K562 (cell line): ENCODE data around the gene ELF1. TPM values are rescaled to one million over a fixed set of nuclear protein-coding genes. Genes with fewer than 3 reads are reported as not detected.
A peak's percentile ranks its signal among the peaks of the same experiment; 100 is the strongest.

Experiments
- ATAC-seq: fragments of 200-7000 bp; cut with Tn5 transposase; 3 replicates; pipeline ENCODE4 v1.9.1; 2020; ENCODE audit warnings: moderate library complexity
- BruUV-seq: library from RNA; stranded (reverse); fragments of 400-500 nt; replicated peaks from 2 replicates; lab custom pipeline; 2021; lab: Mats Ljungman, UMichigan
- CTCF ChIA-PET: fragments of 300-600 bp; formaldehyde crosslinking; extraction: SDS; loops from one replicate; lab custom pipeline; 2021; ENCODE audit warnings: low intra/inter-chr PET ratio; lab: Yijun Ruan, JAX
- POLR2A ChIA-PET: fragments of 300-600, 350-650 bp; sonication (Branson Sonifier 250); formaldehyde crosslinking; extraction: SDS; loops from one replicate; lab custom pipeline; 2021; ENCODE audit warnings: antibody characterized with exemption, inconsistent platforms; lab: Yijun Ruan, JAX
- DNase-seq, 4 experiments: peaks; one replicate each; pipeline versions ENCODE4 v3.0.0 to v3.0.0-alpha.2; 2011 to 2018; ENCODE audit warnings: low spot score in 3 of 4, mixed read lengths in 3 of 4; ENCODE audit errors: extremely low read depth in 1 of 4
- FAIRE-seq: peaks from 2 replicates; lab custom pipeline; 2011; peaks lifted over from hg19 to GRCh38; lab: Jason Lieb, UNC
- H2AFZ ChIP-seq: 2 replicates; pipeline ENCODE4 v1.6.0; 2011; ENCODE audit warnings: low read depth, low read length, control low read depth, inconsistent platforms
- H3K27ac ChIP-seq: fragments of 200-600 bp; 3 replicates; pipeline ENCODE4 v1.8.0; 2011; ENCODE audit warnings: low read depth, mild to moderate bottlenecking, control low read depth, inconsistent platforms, low read length, moderate library complexity, mixed read lengths; ENCODE audit errors: extremely low read depth
- H3K27me3 ChIP-seq, 2 experiments: fragments of 300-600 bp in 1 of 2; 2 replicates in 1 of 2; 3 replicates in 1 of 2; pipeline versions ENCODE4 v1.6.0 to v1.8.0; 2011; ENCODE audit warnings: inconsistent platforms in 2 of 2, low read length in 2 of 2, mild to moderate bottlenecking in 1 of 2, mixed read lengths in 1 of 2, moderate library complexity in 1 of 2; ENCODE audit not compliant: control insufficient read depth in 2 of 2, insufficient read depth in 2 of 2
- H3K36me3 ChIP-seq: fragments of 300-600 bp; 3 replicates; pipeline ENCODE4 v1.8.0; 2011; ENCODE audit warnings: mild to moderate bottlenecking, low read length, inconsistent platforms; ENCODE audit not compliant: control insufficient read depth, insufficient read depth
- H3K4me1 ChIP-seq, 2 experiments: fragments of 200-600 bp in 1 of 2; replicated peaks in 1 of 2; 2 replicates in 1 of 2; 3 replicates in 1 of 2; pipeline versions ENCODE4 v1.5.1 to v1.8.0; 2011; ENCODE audit warnings: inconsistent platforms in 2 of 2, low read length in 2 of 2, mild to moderate bottlenecking in 1 of 2, mixed read lengths in 1 of 2, moderate library complexity in 1 of 2; ENCODE audit not compliant: control insufficient read depth in 2 of 2, insufficient read depth in 2 of 2
- H3K4me2 ChIP-seq: 2 replicates; pipeline ENCODE4 v1.6.1; 2011; ENCODE audit warnings: low read length, control low read depth, inconsistent platforms, mixed read lengths; ENCODE audit not compliant: insufficient read depth
- H3K4me3 ChIP-seq: fragments of 200-600 bp; sonication (generic), shearing (Covaris generic); 2 replicates; pipeline ENCODE4 v1.5.1; 2016; ENCODE audit warnings: control low read depth, inconsistent platforms
- H3K79me2 ChIP-seq: fragments of 200-600 bp; 3 replicates; pipeline ENCODE4 v1.8.0; 2011; ENCODE audit warnings: low read length, inconsistent platforms; ENCODE audit not compliant: control insufficient read depth, insufficient read depth
- H3K9ac ChIP-seq, 2 experiments: 2 replicates each; pipeline versions ENCODE4 v1.6.0 to v1.6.1; 2011; ENCODE audit warnings: low read depth in 2 of 2, low read length in 2 of 2, control low read depth in 1 of 2, inconsistent platforms in 1 of 2, mild to moderate bottlenecking in 1 of 2, mixed read lengths in 1 of 2; ENCODE audit not compliant: insufficient read depth in 1 of 2
- H3K9me1 ChIP-seq: one replicate; pipeline ENCODE4 v1.6.0; 2011; ENCODE audit warnings: inconsistent platforms, mild to moderate bottlenecking, low read length, moderate library complexity; ENCODE audit not compliant: control insufficient read depth, insufficient read depth
- H3K9me3 ChIP-seq: replicated peaks from 2 replicates; pipeline ENCODE4 v1.5.1; 2011; ENCODE audit warnings: low read depth, low read length, inconsistent platforms; ENCODE audit not compliant: control insufficient read depth, insufficient read depth
- H4K20me1 ChIP-seq: replicated peaks from 2 replicates; pipeline ENCODE4 v1.6.1; 2011; ENCODE audit warnings: low read length, inconsistent platforms, mixed read lengths; ENCODE audit not compliant: control insufficient read depth, insufficient read depth
- ADNP ChIP-seq: fragments of 200-800 bp; sonication (Bioruptor generic); IDR thresholded peaks from 2 replicates; pipeline ENCODE4 v1.6.1; 2016; ENCODE audit warnings: missing genetic modification characterization, missing compliant biosample characterization
- BCOR ChIP-seq: fragments of 450-650 bp; IDR thresholded peaks from 2 replicates; pipeline ENCODE4 v1.6.1; 2016
- CBX1 ChIP-seq: sonication (generic); IDR thresholded peaks from 2 replicates; pipeline ENCODE4 v1.6.1; 2016; ENCODE audit warnings: antibody characterized with exemption, low read depth, mild to moderate bottlenecking
- CHD4 ChIP-seq: fragments of 200-600 bp; sonication (generic); IDR thresholded peaks from 3 replicates; pipeline ENCODE4 v1.6.1; 2012; ENCODE audit warnings: low read depth, mild to moderate bottlenecking, mixed read lengths, low read length, inconsistent platforms; ENCODE audit not compliant: insufficient read depth, insufficient replicate concordance, poor library complexity, severe bottlenecking
- CTBP1 ChIP-seq: fragments of 450-650 bp; IDR thresholded peaks from 2 replicates; pipeline ENCODE4 v1.6.1; 2016; ENCODE audit warnings: borderline replicate concordance
- ESRRA ChIP-seq: fragments of 450-650 bp; IDR thresholded peaks from 2 replicates; pipeline ENCODE4 v1.6.1; 2014; ENCODE audit warnings: low read depth, mild to moderate bottlenecking, moderate library complexity, borderline replicate concordance
- HDAC2 ChIP-seq: fragments of 450-650 bp; IDR thresholded peaks from 2 replicates; pipeline ENCODE4 v1.6.1; 2016; ENCODE audit warnings: mild to moderate bottlenecking
- KDM1A ChIP-seq, 2 experiments: fragments of 450-650 bp; IDR thresholded peaks; 2 replicates each; pipeline ENCODE4 v1.6.1; 2016; ENCODE audit warnings: mild to moderate bottlenecking in 2 of 2
- MYC ChIP-seq, 2 experiments: fragments of 250-450 bp in 1 of 2; sonication (Bioruptor Pico) in 1 of 2; IDR thresholded peaks; 2 replicates each; pipeline versions ENCODE4 v1.5.1 to v1.6.1; 2012 to 2021; ENCODE audit warnings: low read depth in 2 of 2, borderline replicate concordance in 1 of 2, improper control_type of control experiment in 1 of 2, low read length in 1 of 2, mild to moderate bottlenecking in 1 of 2, moderate library complexity in 1 of 2
- RBM25 ChIP-seq: fragments of 200-400 bp; formaldehyde crosslinking; IDR thresholded peaks from 2 replicates; pipeline ENCODE4 v1.6.1; 2018; ENCODE audit warnings: low read length, low read depth, moderate library complexity; ENCODE audit not compliant: severe bottlenecking
- RCOR1 ChIP-seq, 2 experiments: IDR thresholded peaks; 2 replicates each; pipeline ENCODE4 v1.6.1; 2012; ENCODE audit warnings: low read depth in 2 of 2, low read length in 2 of 2, borderline replicate concordance in 1 of 2, improper control_type of control experiment in 1 of 2
- SMARCA5 ChIP-seq: fragments of 450-650 bp; IDR thresholded peaks from 2 replicates; pipeline ENCODE4 v1.6.1; 2016
- YBX1 ChIP-seq: fragments of 450-650 bp; IDR thresholded peaks from 2 replicates; pipeline ENCODE4 v1.7.1; 2016; ENCODE audit warnings: mild to moderate bottlenecking
- ZFP36 ChIP-seq: fragments of 150-350 bp; IDR thresholded peaks from 2 replicates; pipeline ENCODE4 v1.6.1; 2018; ENCODE audit warnings: low read length, low read depth; ENCODE audit not compliant: partially characterized antibody
- ZNF707 ChIP-seq: fragments of 250-450 bp; sonication (Bioruptor Pico); conservative IDR thresholded peaks from 2 replicates; pipeline ENCODE4 v1.8.0; 2022; ENCODE audit warnings: inconsistent platforms, mild to moderate bottlenecking, moderate library complexity
- WGBS: fragments of 100-300 bp; shearing (Covaris generic); methylation state at CpG from one replicate; pipeline ENCODE4 v1.1.6; 2016; ENCODE audit warnings: low coverage, mixed read lengths; ENCODE audit not compliant: insufficient coverage; ENCODE audit errors: missing lambda C conversion rate; 5-methylcytosine and 5-hydroxymethylcytosine counted together
- in situ Hi-C: fragments of 300-500 bp; cut with MboI; formaldehyde crosslinking; loops from 4 replicates; pipeline ENCODE4 v1.15.0; 2018; ENCODE audit warnings: inconsistent platforms, mixed read lengths
- intact Hi-C: fragments of 100-400 bp; cut with micrococcal nuclease; formaldehyde crosslinking; loops from 2 replicates; pipeline ENCODE4 v1.14.2; 2022
- polyA plus RNA-seq, 8 experiments: library from polyadenylated mRNA; depleted of rRNA in 4 of 8; stranded (reverse) in 5 of 8; unstranded in 3 of 8; fragments of >200 nt; fragmentation: Nextera tagmentation in 2 of 8; fragmentation: Illumina TruSeq in 1 of 8; extraction: Ambion mirVana in 2 of 8; extraction: Trizol in 1 of 8; gene quantifications; 2 replicates each; pipeline versions ENCODE4 v1.2.1 to v1.2.3, GENCODE V29; 2011 to 2014; ENCODE audit warnings: inconsistent platforms in 1 of 8, missing spikeins in 1 of 8
- total RNA-seq, 7 experiments: library from RNA; depleted of rRNA in 6 of 7; stranded (reverse); fragments of >200 nt in 6 of 7; fragmentation: Illumina TruSeq in 2 of 7; extraction: Trizol in 2 of 7; gene quantifications; 2 replicates each; pipeline versions ENCODE4 v1.2.1 to v1.2.3, GENCODE V29; 2011 to 2021; ENCODE audit warnings: low replicate concordance in 1 of 7
- TF ChIP-seq, protein P1 (sequence below): sonication (generic); formaldehyde crosslinking; IDR thresholded peaks from 2 replicates; pipeline ENCODE4 v1.9.0; 2022; ENCODE audit warnings: mild to moderate bottlenecking, missing genetic modification reagents

ELF1 gene
- total and polyA plus RNA-seq, 9 of the 15 experiments (the other 6 are each of a cell fraction or from before 2014, with no cell fraction given): 24.7 to 54.4 (median 33.4) TPM

DNA sequence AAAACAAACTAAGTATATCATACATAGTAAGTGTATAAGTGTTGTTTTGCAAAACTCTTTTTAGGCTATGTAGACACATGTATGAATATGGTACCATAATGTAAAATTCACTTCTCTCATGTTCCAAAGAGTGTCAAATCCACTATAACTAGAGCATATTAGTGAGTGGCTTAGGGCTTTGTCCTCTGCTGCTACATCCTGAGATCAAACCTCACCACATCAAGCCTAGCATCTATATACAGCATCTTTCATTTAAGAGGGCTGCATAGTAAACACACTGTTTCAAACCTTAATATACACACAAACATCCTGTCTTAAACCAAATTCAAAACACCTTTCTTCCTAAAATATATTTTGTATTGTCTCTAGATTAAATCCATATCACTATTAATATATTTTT, 38.7 kb downstream of the ELF1 start:
- Histone ChIP-seq H3K9me1 (no peaks in the 10 kb centered on the region), H3K36me3 (peaks cover 22% of the 10 kb centered on the region), H3K4me2 (peak overlapping the region; percentile 64), H3K27ac (peak overlapping the region; percentile 82; the same call in 2 of the 3 replicates), H3K9ac (peak overlapping the region in 1 of 2 experiments; percentile 73; a peak in 2 of 4 replicates), H4K20me1 (no peaks in the 10 kb centered on the region)
- ATAC-seq (peak; percentile 71), DNase-seq (no peak)
- POLR2A ChIA-PET: no interaction called here
- in situ Hi-C loops: no loop called here
- CTCF ChIA-PET: no interaction called here
- TF ChIP-seq MYC (IDR thresholded peaks at IDR 0.05; ENCODE audit: low read depth, low read length) (no peak), MYC (CRISPR knock-in tag; IDR thresholded peaks at IDR 0.05; ENCODE audit: borderline replicate concordance, low read depth) (no peak), CTBP1 (0 out of 2 replicates have a peak, but pooled peaks have one; percentile 47), ZNF707 (CRISPR knock-in tag) (no peak), RCOR1 (IDR thresholded peaks at IDR 0.05; ENCODE audit: borderline replicate concordance in 1 of 2, low read depth in 2 of 2, low read length in 2 of 2) (0 out of 4 replicates have a peak, but pooled peaks of 1 of the 2 experiments have one; percentile 29), YBX1 (no peak)
- TF ChIP-seq, all 486 proteins: peak for 2
- peak; percentile 29 for FAIRE-seq
- Histone ChIP-seq H3K27me3 (no peaks in the 10 kb centered on the region), H2AFZ (no peak overlapping the region), H3K9me3 (no peaks in the 10 kb centered on the region), H3K79me2 (peaks cover 100% of the 10 kb centered on the region), H3K4me1 (peaks cover 0 to 28% of the 10 kb centered on the region in 2 experiments; a peak in 1 of 5 replicates), H3K4me3 (peak overlapping the region; percentile 20)
- BruUV-seq: no TSS peak
- intact Hi-C loops: no loop called here

DNA sequence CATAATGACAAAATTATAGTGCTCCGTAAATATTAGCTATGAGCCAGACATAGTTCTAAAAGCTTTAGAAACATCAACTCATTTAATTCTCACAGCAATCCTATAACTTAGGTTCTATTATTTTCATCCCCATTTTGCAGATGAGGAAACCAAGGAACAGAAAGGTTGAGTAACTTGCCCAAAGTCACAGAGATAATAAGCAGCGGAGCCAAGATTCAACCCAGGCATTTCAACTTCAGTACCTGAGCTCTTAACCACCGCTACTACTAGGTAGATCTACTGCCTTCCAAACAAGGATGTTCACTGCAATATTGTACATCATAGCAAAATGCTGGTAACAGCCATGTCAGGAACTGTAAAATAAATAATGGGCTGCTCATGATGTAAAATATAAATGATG, 39.9 kb downstream of the ELF1 start:
- no peaks in the 10 kb centered on the region for H3K27me3 ChIP-seq
- peak overlapping the region in 1 of 2 experiments; percentile 73; a peak in 1 of 4 replicates for H3K9ac ChIP-seq
- DNase-seq: no peak
- TF ChIP-seq ESRRA: peak; percentile 29; the same call in 1 of the 2 replicates
- TF ChIP-seq ZFP36: peak; percentile 60
- TF ChIP-seq KDM1A (IDR thresholded peaks at IDR 0.05): peak; percentile 72 to 83
- peak; percentile 94 for TF ChIP-seq RBM25
- peak; percentile 95 for TF ChIP-seq BCOR
- peak; percentile 92 for TF ChIP-seq SMARCA5
- TF ChIP-seq YBX1: no peak
- TF ChIP-seq CBX1: 0 out of 2 replicates have a peak, but pooled peaks have one; percentile 36
- peak; percentile 77; the same call in 1 of the 2 replicates for TF ChIP-seq HDAC2
- peak; percentile 54; the same call in 1 of the 2 replicates for TF ChIP-seq ADNP
- TF ChIP-seq, protein P1, sequence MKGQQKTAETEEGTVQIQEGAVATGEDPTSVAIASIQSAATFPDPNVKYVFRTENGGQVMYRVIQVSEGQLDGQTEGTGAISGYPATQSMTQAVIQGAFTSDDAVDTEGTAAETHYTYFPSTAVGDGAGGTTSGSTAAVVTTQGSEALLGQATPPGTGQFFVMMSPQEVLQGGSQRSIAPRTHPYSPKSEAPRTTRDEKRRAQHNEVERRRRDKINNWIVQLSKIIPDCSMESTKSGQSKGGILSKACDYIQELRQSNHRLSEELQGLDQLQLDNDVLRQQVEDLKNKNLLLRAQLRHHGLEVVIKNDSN: no peak
- peak; percentile 40 for TF ChIP-seq CHD4

More for the DNA sequence above, 39.9 kb downstream of the ELF1 start:
- no peak overlapping the region for H2AFZ ChIP-seq
- no TSS peak for BruUV-seq
- peak overlapping the region; percentile 20 for H3K4me3 ChIP-seq
- peaks cover 0 to 30% of the 10 kb centered on the region in 2 experiments; a peak in 3 of 5 replicates for H3K4me1 ChIP-seq
- no peak overlapping the region for H3K27ac ChIP-seq
- intact Hi-C loops (no loop called here), in situ Hi-C loops (no loop called here)
- H4K20me1 ChIP-seq: 0 out of 2 replicates have a peak, but pooled peaks cover 4% of the 10 kb centered on the region
- H3K4me2 ChIP-seq: peak overlapping the region; percentile 68
- FAIRE-seq (no peak), ATAC-seq (no peak)
- no peaks in the 10 kb centered on the region for H3K9me3 ChIP-seq
- H3K79me2 ChIP-seq: peaks cover 100% of the 10 kb centered on the region
- peaks cover 22% of the 10 kb centered on the region for H3K36me3 ChIP-seq
- ChIA-PET POLR2A (no interaction called here), CTCF (no interaction called here)
- 26% methylated on average over 3 of the region's 3 CpGs for whole genome bisulfite sequencing
- H3K9me1 ChIP-seq: no peaks in the 10 kb centered on the region
